ENCODE data around the gene AOC2.
"Not testable (repeated sequence)": the region's sequence is repeated elsewhere in the genome, so short reads cannot be mapped to it uniquely, and the experiment has no call there.

The AOC2 gene

GRCh38 chr17:42852351-42852750, 8.0 kb downstream of the AOC2 start:
- TF ChIP-seq JUND (IDR thresholded peaks at IDR 0.05; ENCODE audit: low read depth) = no peak
- in situ Hi-C loops (cut with HindIII; ENCODE audit: low pct_unique_long_range_greater_than_20kb, low sequenced_read_pairs) = no loop called here
- no peak for DNase-seq (ENCODE audit: low read depth in 1 of 2, low spot score in 1 of 2)

- in situ Hi-C loops (cut with HindIII; ENCODE audit: low pct_unique_long_range_greater_than_20kb, low sequenced_read_pairs) = no loop called here
- no peak for TF ChIP-seq JUND (IDR thresholded peaks at IDR 0.05; ENCODE audit: low read depth)
- no peak for DNase-seq (ENCODE audit: low read depth in 1 of 2, low spot score in 1 of 2)
Measured at GRCh38 chr17:42853004-42853403, 8.6 kb downstream of the AOC2 start.

GRCh38 chr17:42853597-42853967, 9.2 kb downstream of the AOC2 start:
- no peak for TF ChIP-seq JUND (IDR thresholded peaks at IDR 0.05; ENCODE audit: low read depth)
- in situ Hi-C loops (cut with HindIII; ENCODE audit: low pct_unique_long_range_greater_than_20kb, low sequenced_read_pairs) = no loop called here
- no peak for DNase-seq (ENCODE audit: low read depth in 1 of 2, low spot score in 1 of 2)

GRCh38 chr17:42853968-42854790, 9.8 kb downstream of the AOC2 start:
- in situ Hi-C loops (cut with HindIII; ENCODE audit: low pct_unique_long_range_greater_than_20kb, low sequenced_read_pairs) = no loop called here
- TF ChIP-seq JUND (IDR thresholded peaks at IDR 0.05; ENCODE audit: low read depth) = no peak
- no peak for DNase-seq (ENCODE audit: low read depth in 1 of 2, low spot score in 1 of 2)

- no peak for TF ChIP-seq JUND (IDR thresholded peaks at IDR 0.05; ENCODE audit: low read depth)
- in situ Hi-C loops (cut with HindIII; ENCODE audit: low pct_unique_long_range_greater_than_20kb, low sequenced_read_pairs) = no loop called here
- DNase-seq (ENCODE audit: low read depth in 1 of 2, low spot score in 1 of 2) = no peak
Measured at GRCh38 chr17:42855048-42855596, 10.7 kb downstream of the AOC2 start.

GRCh38 chr17:42856093-42856492, 11.7 kb downstream of the AOC2 start:
- DNase-seq (ENCODE audit: low read depth in 1 of 2, low spot score in 1 of 2); in situ Hi-C loops (cut with HindIII; ENCODE audit: low pct_unique_long_range_greater_than_20kb, low sequenced_read_pairs): not testable (repeated sequence)

- DNase-seq (ENCODE audit: low read depth in 1 of 2, low spot score in 1 of 2); in situ Hi-C loops (cut with HindIII; ENCODE audit: low pct_unique_long_range_greater_than_20kb, low sequenced_read_pairs): not testable (repeated sequence)
Measured at GRCh38 chr17:42856516-42856915, 12.1 kb downstream of the AOC2 start.

- in situ Hi-C loops (cut with HindIII; ENCODE audit: low pct_unique_long_range_greater_than_20kb, low sequenced_read_pairs) = no loop called here
- no peak for DNase-seq (ENCODE audit: low read depth in 1 of 2, low spot score in 1 of 2)
- no peak for TF ChIP-seq JUND (IDR thresholded peaks at IDR 0.05; ENCODE audit: low read depth)
Measured at GRCh38 chr17:42857389-42857788, 13.0 kb downstream of the AOC2 start.

- in situ Hi-C loops (cut with HindIII; ENCODE audit: low pct_unique_long_range_greater_than_20kb, low sequenced_read_pairs) = no loop called here
- DNase-seq (ENCODE audit: low read depth in 1 of 2, low spot score in 1 of 2) = no peak
- no peak for TF ChIP-seq JUND (IDR thresholded peaks at IDR 0.05; ENCODE audit: low read depth)
Measured at GRCh38 chr17:42865638-42866094, 21.3 kb downstream of the AOC2 start.

- TF ChIP-seq JUND (IDR thresholded peaks at IDR 0.05; ENCODE audit: low read depth) = no peak
- DNase-seq (ENCODE audit: low read depth in 1 of 2, low spot score in 1 of 2) = no peak
- in situ Hi-C loops (cut with HindIII; ENCODE audit: low pct_unique_long_range_greater_than_20kb, low sequenced_read_pairs) = no loop called here
Measured at GRCh38 chr17:42866216-42866615, 21.8 kb downstream of the AOC2 start.

- in situ Hi-C loops (cut with HindIII; ENCODE audit: low pct_unique_long_range_greater_than_20kb, low sequenced_read_pairs) = no loop called here
- TF ChIP-seq JUND (IDR thresholded peaks at IDR 0.05; ENCODE audit: low read depth) = no peak
- DNase-seq (ENCODE audit: low read depth in 1 of 2, low spot score in 1 of 2) = no peak
Measured at GRCh38 chr17:42866631-42867575, 22.5 kb downstream of the AOC2 start.

GRCh38 chr17:42867694-42868261, 23.4 kb downstream of the AOC2 start:
- in situ Hi-C loops (cut with HindIII; ENCODE audit: low pct_unique_long_range_greater_than_20kb, low sequenced_read_pairs); DNase-seq (ENCODE audit: low read depth in 1 of 2, low spot score in 1 of 2): not testable (repeated sequence)

All from T47D (cell line).